Natural killer cell (primary cell): ENCODE measurements around the gene FAM3C. TPM values are rescaled to one million over a fixed set of nuclear protein-coding genes. Genes with fewer than 3 reads are reported as not detected.

Experiments used
- ATAC-seq, 3 donors: fragments of 150-1000 bp in 2 of 3; fragments of 200-7000 bp in 1 of 3; cut with Tn5 transposase; 1 replicate in 1 of 3; 2 replicates in 2 of 3; pipeline ENCODE4 v1.10.0; 2021; ENCODE audit warnings: mild to moderate bottlenecking in 2 of 3, moderate library complexity in 2 of 3
- DNase-seq, 2 donors: peaks; one replicate each; pipeline versions ENCODE4 v3.0.0 to v3.0.0-alpha.2; 2013 to 2021; ENCODE audit warnings: mixed read lengths in 1 of 2
- H3K27ac ChIP-seq: one replicate; pipeline ENCODE4 v1.5.1; 2013; ENCODE audit warnings: mild to moderate bottlenecking, low read length
- H3K27me3 ChIP-seq: one replicate; pipeline ENCODE4 v1.6.1; 2013; ENCODE audit warnings: low read length; ENCODE audit not compliant: control insufficient read depth, insufficient read depth
- H3K36me3 ChIP-seq: one replicate; pipeline ENCODE4 v1.6.1; 2013; ENCODE audit warnings: low read length; ENCODE audit not compliant: control insufficient read depth, insufficient read depth
- H3K4me1 ChIP-seq: one replicate; pipeline ENCODE4 v1.6.1; 2013; ENCODE audit warnings: low read length; ENCODE audit not compliant: control insufficient read depth, insufficient read depth
- H3K4me3 ChIP-seq: one replicate; pipeline ENCODE4 v1.5.1; 2013; ENCODE audit warnings: low read length
- H3K9me3 ChIP-seq: one replicate; pipeline ENCODE4 v1.6.1; 2013; ENCODE audit warnings: low read length; ENCODE audit not compliant: control insufficient read depth, insufficient read depth
- H3K27ac Mint-ChIP-seq, 2 donors: one replicate each; pipeline ENCODE4 v1.8.0; 2022; ENCODE audit warnings: mild to moderate bottlenecking in 2 of 2, mixed read lengths in 2 of 2, moderate library complexity in 1 of 2
- H3K27me3 Mint-ChIP-seq, 2 donors: one replicate each; pipeline ENCODE4 v1.8.0; 2022; ENCODE audit warnings: low read depth in 2 of 2, mixed read lengths in 2 of 2
- H3K36me3 Mint-ChIP-seq: one replicate; pipeline ENCODE4 v1.8.0; 2022; ENCODE audit warnings: mixed read lengths
- H3K4me1 Mint-ChIP-seq, 2 donors: one replicate each; pipeline ENCODE4 v1.8.0; 2022; ENCODE audit warnings: mixed read lengths in 2 of 2
- H3K4me3 Mint-ChIP-seq: one replicate; pipeline ENCODE4 v1.8.0; 2022; ENCODE audit warnings: mild to moderate bottlenecking, moderate library complexity, mixed read lengths
- H3K9me3 Mint-ChIP-seq, 2 donors: one replicate each; pipeline ENCODE4 v1.8.0; 2022; ENCODE audit warnings: mixed read lengths in 2 of 2
- whole genome bisulfite sequencing: methylation state at CpG from one replicate; pipeline ENCODE4 v1.1.7; 2013; ENCODE audit warnings: missing lambda C conversion rate; ENCODE audit not compliant: insufficient coverage; 5-methylcytosine and 5-hydroxymethylcytosine counted together
- intact Hi-C: fragments of 100-400 bp; cut with micrococcal nuclease; formaldehyde crosslinking; loops from one replicate; pipeline ENCODE4 v1.14.2; 2022
- total RNA-seq, 4 donors: library from RNA; stranded (reverse); fragments of 120-200 nt in 1 of 4; gene quantifications; one replicate each; pipeline versions ENCODE4 v1.2.3 to v1.2.4, GENCODE V29; 2013 to 2022
- TF ChIP-seq, protein P1 (sequence below): fragments of 200-600 bp; IDR thresholded peaks from one replicate; pipeline ENCODE4 v1.8.0; 2022; ENCODE audit warnings: antibody characterized with exemption

Gene FAM3C
- total RNA-seq, 3 donors from 2014 or later (not counting 1 experiment from before 2014, with no cell fraction given) = 24.3 to 42.1 (median 37.0) TPM

DNA sequence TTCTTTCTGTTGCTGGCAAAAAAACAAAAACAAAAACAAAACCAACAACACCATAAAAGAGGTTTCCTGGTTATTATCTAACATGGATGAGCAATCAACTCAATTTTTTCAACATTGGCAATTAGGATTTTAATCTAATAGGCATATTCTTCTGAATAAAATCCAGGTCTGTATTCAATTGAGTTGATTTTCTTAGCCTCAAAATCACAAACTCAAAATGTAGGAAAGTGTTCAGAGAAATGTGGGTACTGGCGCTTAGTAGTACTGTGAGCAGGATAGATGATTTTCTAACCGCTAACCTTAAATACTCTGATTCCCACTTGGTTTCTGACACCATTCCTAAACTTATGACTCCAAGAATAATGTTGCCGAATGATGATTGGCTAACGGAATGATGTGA, 61.7 kb downstream of the FAM3C start:
- H3K9me3 ChIP-seq = no peaks in the 10 kb centered on the region
- H3K27ac ChIP-seq = no peak overlapping the region
- H3K4me1 Mint-ChIP-seq = peaks cover 20 to 26% of the 10 kb centered on the region in 2 donors
- peaks cover 16% of the 10 kb centered on the region for H3K4me1 ChIP-seq
- ATAC-seq (no peak), DNase-seq (no peak)
- intact Hi-C loops = no loop called here
- H3K27me3 Mint-ChIP-seq = peaks cover 16 to 41% of the 10 kb centered on the region in 2 donors
- H3K27ac Mint-ChIP-seq = no peak overlapping the region
- H3K4me3 ChIP-seq = no peak overlapping the region
- H3K36me3 ChIP-seq = no peaks in the 10 kb centered on the region
- no peaks in the 10 kb centered on the region for H3K36me3 Mint-ChIP-seq
- TF ChIP-seq, protein P1, sequence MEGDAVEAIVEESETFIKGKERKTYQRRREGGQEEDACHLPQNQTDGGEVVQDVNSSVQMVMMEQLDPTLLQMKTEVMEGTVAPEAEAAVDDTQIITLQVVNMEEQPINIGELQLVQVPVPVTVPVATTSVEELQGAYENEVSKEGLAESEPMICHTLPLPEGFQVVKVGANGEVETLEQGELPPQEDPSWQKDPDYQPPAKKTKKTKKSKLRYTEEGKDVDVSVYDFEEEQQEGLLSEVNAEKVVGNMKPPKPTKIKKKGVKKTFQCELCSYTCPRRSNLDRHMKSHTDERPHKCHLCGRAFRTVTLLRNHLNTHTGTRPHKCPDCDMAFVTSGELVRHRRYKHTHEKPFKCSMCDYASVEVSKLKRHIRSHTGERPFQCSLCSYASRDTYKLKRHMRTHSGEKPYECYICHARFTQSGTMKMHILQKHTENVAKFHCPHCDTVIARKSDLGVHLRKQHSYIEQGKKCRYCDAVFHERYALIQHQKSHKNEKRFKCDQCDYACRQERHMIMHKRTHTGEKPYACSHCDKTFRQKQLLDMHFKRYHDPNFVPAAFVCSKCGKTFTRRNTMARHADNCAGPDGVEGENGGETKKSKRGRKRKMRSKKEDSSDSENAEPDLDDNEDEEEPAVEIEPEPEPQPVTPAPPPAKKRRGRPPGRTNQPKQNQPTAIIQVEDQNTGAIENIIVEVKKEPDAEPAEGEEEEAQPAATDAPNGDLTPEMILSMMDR = no peak
- 93% methylated on average over 4 of the region's 4 CpGs for WGBS
- no peak overlapping the region for H3K4me3 Mint-ChIP-seq
- peaks cover 36% of the 10 kb centered on the region for H3K27me3 ChIP-seq
- no peaks in the 10 kb centered on the region for H3K9me3 Mint-ChIP-seq

- peaks cover 16% of the 10 kb centered on the region for H3K4me1 ChIP-seq
- no peak for ATAC-seq
- no peak overlapping the region for H3K27ac ChIP-seq
- DNase-seq = no peak
- Mint-ChIP-seq H3K27me3 (peaks cover 40 to 68% of the 10 kb centered on the region in 2 donors), H3K4me1 (peaks cover 16 to 22% of the 10 kb centered on the region in 2 donors), H3K27ac (no peak overlapping the region), H3K36me3 (no peaks in the 10 kb centered on the region), H3K9me3 (no peaks in the 10 kb centered on the region), H3K4me3 (no peak overlapping the region)
- H3K36me3 ChIP-seq = no peaks in the 10 kb centered on the region
- no peak overlapping the region for H3K4me3 ChIP-seq
- no peaks in the 10 kb centered on the region for H3K9me3 ChIP-seq
- peaks cover 36% of the 10 kb centered on the region for H3K27me3 ChIP-seq
- 65% methylated on average over 3 of the region's 5 CpGs for WGBS
- TF ChIP-seq, protein P1 = no peak
- intact Hi-C loops = no loop called here
These were observed 64.5 kb downstream of the FAM3C start for GRCh38 chr7:121331574-121331973.

- Histone ChIP-seq H3K9me3 (no peaks in the 10 kb centered on the region), H3K4me1 (peaks cover 16% of the 10 kb centered on the region), H3K36me3 (no peaks in the 10 kb centered on the region), H3K4me3 (no peak overlapping the region), H3K27me3 (peaks cover 33% of the 10 kb centered on the region), H3K27ac (no peak overlapping the region)
- TF ChIP-seq, protein P1 = no peak
- no CpG with 5 or more reads among the region's 4 CpGs for WGBS
- intact Hi-C loops = no loop called here
- Mint-ChIP-seq H3K4me3 (no peak overlapping the region), H3K27me3 (peaks cover 45 to 73% of the 10 kb centered on the region in 2 donors), H3K9me3 (no peaks in the 10 kb centered on the region), H3K36me3 (no peaks in the 10 kb centered on the region), H3K4me1 (peaks cover 16 to 22% of the 10 kb centered on the region in 2 donors), H3K27ac (no peak overlapping the region)
- ATAC-seq (no peak), DNase-seq (no peak)
These were observed 65.1 kb downstream of the FAM3C start for GRCh38 chr7:121331048-121331447.
